Hepatocyte (in vitro differentiated cells): ENCODE measurements around the gene AMH. TPM values are rescaled to one million over a fixed set of nuclear protein-coding genes. Genes with fewer than 3 reads are reported as not detected.

Experiments
- DNase-seq: peaks from one replicate; pipeline ENCODE4 v3.0.0-alpha.2; 2016; ENCODE audit warnings: low spot score
- H2AFZ ChIP-seq: fragments of 200-600 bp; sonication (generic); 2 replicates; pipeline ENCODE4 v1.6.0; 2016; ENCODE audit warnings: antibody characterized with exemption, mild to moderate bottlenecking
- H3K27ac ChIP-seq: fragments of 200-600 bp; sonication (generic); 2 replicates; pipeline ENCODE4 v1.5.1; 2016; ENCODE audit warnings: mild to moderate bottlenecking
- H3K27me3 ChIP-seq: fragments of 200-600 bp; sonication (generic); 2 replicates; pipeline ENCODE4 v1.6.1; 2016
- H3K36me3 ChIP-seq: fragments of 200-600 bp; sonication (generic); replicated peaks from 2 replicates; pipeline ENCODE4 v1.5.1; 2016; ENCODE audit warnings: low read depth; ENCODE audit not compliant: insufficient read depth
- H3K4me1 ChIP-seq: fragments of 200-600 bp; sonication (generic); 2 replicates; pipeline ENCODE4 v1.5.1; 2016; ENCODE audit warnings: mild to moderate bottlenecking, moderate library complexity; ENCODE audit not compliant: insufficient read depth
- H3K4me2 ChIP-seq: fragments of 200-600 bp; sonication (generic); 2 replicates; pipeline ENCODE4 v1.6.0; 2016
- H3K4me3 ChIP-seq: fragments of 200-600 bp; sonication (generic); 2 replicates; pipeline ENCODE4 v1.5.1; 2016; ENCODE audit warnings: mild to moderate bottlenecking
- H3K79me2 ChIP-seq: fragments of 200-600 bp; sonication (generic); 2 replicates; pipeline ENCODE4 v1.6.0; 2017; ENCODE audit warnings: mild to moderate bottlenecking
- H3K9me2 ChIP-seq: fragments of 200-600 bp; sonication (generic); replicated peaks from 2 replicates; pipeline ENCODE4 v1.6.0; 2017; ENCODE audit warnings: mild to moderate bottlenecking; ENCODE audit not compliant: insufficient read depth
- H3K9me3 ChIP-seq: fragments of 200-600 bp; sonication (generic); 2 replicates; pipeline ENCODE4 v1.5.1; 2016; ENCODE audit warnings: low read depth, mild to moderate bottlenecking
- H4K20me1 ChIP-seq: fragments of 200-600 bp; sonication (generic); 2 replicates; pipeline ENCODE4 v1.6.0; 2016; ENCODE audit warnings: mild to moderate bottlenecking; ENCODE audit not compliant: insufficient read depth, poor library complexity, severe bottlenecking
- CTCF ChIP-seq: fragments of 200-600 bp; sonication (generic); IDR thresholded peaks from 2 replicates; pipeline ENCODE4 v1.5.1; 2016; ENCODE audit warnings: antibody characterized with exemption, mild to moderate bottlenecking; ENCODE audit not compliant: poor library complexity
- EZH2 ChIP-seq: fragments of 200-600 bp; sonication (generic); IDR thresholded peaks from 2 replicates; pipeline ENCODE4 v1.6.1; 2016; ENCODE audit warnings: antibody characterized with exemption, mild to moderate bottlenecking, borderline replicate concordance
- EZH2phosphoT487 ChIP-seq: fragments of 200-600 bp; sonication (generic); IDR thresholded peaks from one replicate; pipeline ENCODE4 v1.6.1; 2018; ENCODE audit warnings: antibody characterized with exemption, mild to moderate bottlenecking, low read depth, moderate library complexity; ENCODE audit not compliant: unreplicated experiment, severe bottlenecking
- WGBS: methylation state at CpG from one replicate; pipeline ENCODE4 v1.1.6; 2016; ENCODE audit warnings: low lambda C conversion rate; ENCODE audit errors: missing lambda C conversion rate; 5-methylcytosine and 5-hydroxymethylcytosine counted together
- polyA plus RNA-seq: library from polyadenylated mRNA; unstranded; fragments of >200 nt; fragmentation: Nextera tagmentation; extraction: Ambion mirVana; gene quantifications from 2 replicates; pipeline ENCODE4 v1.2.1, GENCODE V29; 2016
- total RNA-seq: library from RNA; depleted of rRNA; stranded (reverse); fragments of >200 nt; gene quantifications from 2 replicates; pipeline ENCODE4 v1.2.3, GENCODE V29; 2014

The AMH gene
- total and polyA plus RNA-seq, 2 experiments from 2014 or later: 8.2 to 20.9 TPM

- Histone ChIP-seq H4K20me1 (no peaks in the 10 kb centered on the region), H2AFZ (no peak overlapping the region), H3K4me3 (no peak overlapping the region), H3K27ac (no peak overlapping the region), H3K9me3 (no peaks in the 10 kb centered on the region), H3K4me1 (no peaks in the 10 kb centered on the region), H3K36me3 (no peaks in the 10 kb centered on the region), H3K9me2 (no peaks in the 10 kb centered on the region), H3K27me3 (no peaks in the 10 kb centered on the region), H3K79me2 (peaks cover 7% of the 10 kb centered on the region), H3K4me2 (no peak overlapping the region)
- no peak for DNase-seq
- TF ChIP-seq EZH2phosphoT487 (no peak), EZH2 (no peak), CTCF (no peak)
- 98% methylated on average over 24 of the region's 67 CpGs for WGBS
Observed at GRCh38 chr19:2227415-2228156, 21.5 kb upstream of the AMH start.

- Histone ChIP-seq H3K27ac (no peak overlapping the region), H3K4me1 (no peaks in the 10 kb centered on the region), H3K4me3 (no peak overlapping the region), H3K9me3 (no peaks in the 10 kb centered on the region), H3K79me2 (peaks cover 15% of the 10 kb centered on the region), H4K20me1 (no peaks in the 10 kb centered on the region), H3K27me3 (no peaks in the 10 kb centered on the region), H2AFZ (no peak overlapping the region), H3K9me2 (no peaks in the 10 kb centered on the region), H3K4me2 (no peak overlapping the region), H3K36me3 (no peaks in the 10 kb centered on the region)
- no peak for DNase-seq
- TF ChIP-seq EZH2phosphoT487 (no peak), EZH2 (no peak), CTCF (no peak)
- WGBS: 97% methylated on average over 47 of the region's 48 CpGs
Observed at GRCh38 chr19:2228157-2229030, 20.7 kb upstream of the AMH start.

GRCh38 chr19:2229103-2230032 is 19.8 kb upstream of the AMH start:
- Histone ChIP-seq H3K27me3 (no peaks in the 10 kb centered on the region), H3K4me1 (peaks cover 2% of the 10 kb centered on the region), H4K20me1 (no peaks in the 10 kb centered on the region), H3K4me2 (no peak overlapping the region), H3K36me3 (no peaks in the 10 kb centered on the region), H3K79me2 (peaks cover 25% of the 10 kb centered on the region), H2AFZ (no peak overlapping the region), H3K27ac (no peak overlapping the region), H3K9me2 (no peaks in the 10 kb centered on the region), H3K9me3 (no peaks in the 10 kb centered on the region), H3K4me3 (no peak overlapping the region)
- TF ChIP-seq EZH2: no peak
- TF ChIP-seq EZH2phosphoT487: no peak
- TF ChIP-seq CTCF: no peak
- WGBS: 96% methylated on average over 45 of the region's 45 CpGs
- DNase-seq: no peak
